Skeletal muscle satellite cell (primary cell): ENCODE results near the gene GAB3.

Experiments
- H3K27me3 ChIP-seq: 2 replicates; pipeline ENCODE4 v1.7.0; 2013; ENCODE audit warnings: low read length; ENCODE audit not compliant: control insufficient read depth, insufficient read depth
- H3K36me3 ChIP-seq: 2 replicates; pipeline ENCODE4 v1.7.0; 2013; ENCODE audit warnings: mild to moderate bottlenecking, control low read depth, low read length; ENCODE audit not compliant: insufficient read depth
- H3K4me1 ChIP-seq: 2 replicates; pipeline ENCODE4 v1.7.0; 2013; ENCODE audit warnings: low read length; ENCODE audit not compliant: control insufficient read depth, insufficient read depth
- H3K4me2 ChIP-seq: 2 replicates; pipeline ENCODE4 v1.7.0; 2013; ENCODE audit warnings: mild to moderate bottlenecking, low read length
- H3K4me3 ChIP-seq: 2 replicates; pipeline ENCODE4 v1.7.0; 2013; ENCODE audit warnings: low read length
- H3K9ac ChIP-seq: 2 replicates; pipeline ENCODE4 v1.7.0; 2013; ENCODE audit warnings: mild to moderate bottlenecking, low read depth, low read length, moderate library complexity
- H3K9me3 ChIP-seq: replicated peaks from 2 replicates; pipeline ENCODE4 v1.7.0; 2013; ENCODE audit warnings: mild to moderate bottlenecking, control low read depth, low read length

GAB3 gene

DNA sequence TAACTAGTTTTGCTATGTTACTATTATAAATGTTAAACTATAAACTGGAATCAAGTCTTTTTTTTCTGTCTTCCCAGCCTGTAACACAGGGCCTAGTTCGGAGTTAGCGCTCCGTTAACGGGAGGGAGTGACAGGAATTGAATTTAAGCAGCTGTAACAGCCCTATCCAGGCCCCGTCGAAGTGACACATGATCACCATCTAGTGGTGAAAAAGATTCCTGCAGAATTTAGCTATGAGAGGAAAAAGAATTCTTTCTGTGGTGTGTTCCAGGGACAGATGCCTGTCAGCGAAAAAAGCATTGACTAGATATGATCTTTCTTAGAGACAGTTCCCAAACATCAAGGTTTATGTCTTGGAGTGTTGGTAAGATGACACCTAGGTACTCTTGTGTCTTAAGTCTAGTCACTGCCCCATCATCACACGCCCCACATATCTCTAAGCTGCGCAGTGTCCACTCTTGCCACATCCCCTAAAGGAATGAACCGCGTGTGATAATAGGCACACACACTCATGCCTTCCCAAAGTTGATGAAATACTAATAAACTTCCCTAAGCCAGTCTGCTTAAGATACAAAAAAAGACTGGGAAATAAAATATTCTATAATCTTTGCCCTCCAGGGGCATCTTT lies 2.1 kb downstream of the GAB3 start:
- Histone ChIP-seq H3K9me3 (no peaks in the 10 kb centered on the region), H3K4me2 (peak overlapping the region; percentile 50), H3K9ac (no peak overlapping the region), H3K4me1 (no peaks in the 10 kb centered on the region), H3K27me3 (peaks cover 3% of the 10 kb centered on the region), H3K36me3 (no peaks in the 10 kb centered on the region), H3K4me3 (no peak overlapping the region)

- H3K4me1 ChIP-seq, result peaks cover 10% of the 10 kb centered on the region
- no peaks in the 10 kb centered on the region for H3K27me3 ChIP-seq
- H3K4me2 ChIP-seq, result no peak overlapping the region
- no peaks in the 10 kb centered on the region for H3K9me3 ChIP-seq
- no peaks in the 10 kb centered on the region for H3K36me3 ChIP-seq
- H3K4me3 ChIP-seq, result no peak overlapping the region
- H3K9ac ChIP-seq, result no peak overlapping the region
Observed at GRCh38 chrX:154742613-154743012, 8.3 kb downstream of the GAB3 start.

DNA sequence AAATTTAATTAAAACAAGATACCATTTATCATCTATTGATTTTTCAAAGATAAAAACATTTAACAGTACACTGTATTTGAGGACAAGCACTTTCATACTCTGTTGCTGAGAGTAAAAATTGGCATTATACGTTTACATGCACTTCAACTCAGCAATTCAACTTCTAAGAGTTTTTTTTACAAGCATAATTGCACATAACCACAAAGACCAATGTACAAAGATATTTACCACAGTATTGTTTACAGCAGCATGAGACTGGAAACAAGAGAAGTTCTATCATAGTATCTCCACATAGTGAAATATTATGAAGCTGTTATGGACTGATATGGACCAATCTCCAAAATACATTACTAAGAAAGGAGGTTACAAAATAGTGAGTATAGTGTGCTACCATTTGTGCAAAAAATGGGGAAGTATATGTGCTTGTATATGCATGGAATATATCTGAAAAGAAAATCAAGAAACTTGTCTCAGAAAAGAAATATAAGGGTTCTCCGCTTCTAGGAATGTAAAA lies 10.9 kb downstream of the GAB3 start:
- H3K9ac ChIP-seq, result no peak overlapping the region
- H3K4me3 ChIP-seq, result no peak overlapping the region
- H3K4me1 ChIP-seq, result peaks cover 34% of the 10 kb centered on the region
- no peak overlapping the region for H3K4me2 ChIP-seq
- H3K27me3 ChIP-seq, result no peaks in the 10 kb centered on the region
- no peaks in the 10 kb centered on the region for H3K36me3 ChIP-seq
- no peaks in the 10 kb centered on the region for H3K9me3 ChIP-seq

DNA sequence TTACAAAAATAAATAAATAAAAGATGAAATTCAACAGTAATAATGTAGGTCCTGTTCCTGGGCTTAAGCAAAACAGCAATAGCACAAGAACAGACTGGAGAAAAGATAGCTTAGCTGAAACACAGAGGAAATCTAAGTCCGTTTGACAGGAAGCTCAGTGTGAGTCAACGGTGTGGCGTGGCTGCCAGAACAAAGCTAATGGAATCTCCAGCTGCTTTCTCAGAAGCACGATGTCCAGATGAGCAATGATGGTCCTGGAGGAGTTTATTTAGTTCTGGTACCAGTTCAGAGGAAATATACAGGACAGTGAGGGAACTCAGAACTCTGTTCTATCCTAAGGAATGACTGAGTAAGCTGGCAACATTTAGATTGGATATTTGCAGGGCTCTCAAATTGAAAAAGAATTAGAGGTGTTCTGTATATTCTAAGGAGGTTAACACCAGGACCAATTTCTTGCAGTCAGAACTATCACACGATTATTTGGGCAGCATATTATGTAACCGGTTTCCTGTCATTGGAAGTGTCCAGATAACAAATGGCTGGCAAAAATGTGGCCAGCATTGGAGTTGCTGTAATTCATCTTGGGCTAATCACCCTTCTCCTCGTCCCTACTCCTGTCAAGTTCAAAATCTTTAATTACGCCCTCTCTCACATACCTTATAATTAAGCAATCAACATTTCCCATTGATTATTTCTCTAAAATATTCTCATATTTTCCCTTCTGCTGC lies 12.7 kb downstream of the GAB3 start:
- Histone ChIP-seq H3K36me3 (no peaks in the 10 kb centered on the region), H3K4me3 (no peak overlapping the region), H3K4me1 (peaks cover 52% of the 10 kb centered on the region), H3K9ac (peak overlapping the region; percentile 51), H3K4me2 (peak overlapping the region; percentile 54), H3K9me3 (no peaks in the 10 kb centered on the region), H3K27me3 (no peaks in the 10 kb centered on the region)

- no peaks in the 10 kb centered on the region for H3K36me3 ChIP-seq
- H3K4me1 ChIP-seq, result peaks cover 61% of the 10 kb centered on the region
- no peaks in the 10 kb centered on the region for H3K27me3 ChIP-seq
- no peak overlapping the region for H3K4me3 ChIP-seq
- no peaks in the 10 kb centered on the region for H3K9me3 ChIP-seq
- peak overlapping the region; percentile 51 for H3K9ac ChIP-seq
- H3K4me2 ChIP-seq, result no peak overlapping the region
Observed at GRCh38 chrX:154737136-154737535, 13.7 kb downstream of the GAB3 start.

- no peaks in the 10 kb centered on the region for H3K9me3 ChIP-seq
- H3K9ac ChIP-seq, result peak overlapping the region; percentile 44
- H3K36me3 ChIP-seq, result no peaks in the 10 kb centered on the region
- H3K4me1 ChIP-seq, result peaks cover 73% of the 10 kb centered on the region
- no peak overlapping the region for H3K4me3 ChIP-seq
- no peaks in the 10 kb centered on the region for H3K27me3 ChIP-seq
- peak overlapping the region; percentile 28 for H3K4me2 ChIP-seq
Observed at GRCh38 chrX:154735695-154736393, 15.0 kb downstream of the GAB3 start.

DNA sequence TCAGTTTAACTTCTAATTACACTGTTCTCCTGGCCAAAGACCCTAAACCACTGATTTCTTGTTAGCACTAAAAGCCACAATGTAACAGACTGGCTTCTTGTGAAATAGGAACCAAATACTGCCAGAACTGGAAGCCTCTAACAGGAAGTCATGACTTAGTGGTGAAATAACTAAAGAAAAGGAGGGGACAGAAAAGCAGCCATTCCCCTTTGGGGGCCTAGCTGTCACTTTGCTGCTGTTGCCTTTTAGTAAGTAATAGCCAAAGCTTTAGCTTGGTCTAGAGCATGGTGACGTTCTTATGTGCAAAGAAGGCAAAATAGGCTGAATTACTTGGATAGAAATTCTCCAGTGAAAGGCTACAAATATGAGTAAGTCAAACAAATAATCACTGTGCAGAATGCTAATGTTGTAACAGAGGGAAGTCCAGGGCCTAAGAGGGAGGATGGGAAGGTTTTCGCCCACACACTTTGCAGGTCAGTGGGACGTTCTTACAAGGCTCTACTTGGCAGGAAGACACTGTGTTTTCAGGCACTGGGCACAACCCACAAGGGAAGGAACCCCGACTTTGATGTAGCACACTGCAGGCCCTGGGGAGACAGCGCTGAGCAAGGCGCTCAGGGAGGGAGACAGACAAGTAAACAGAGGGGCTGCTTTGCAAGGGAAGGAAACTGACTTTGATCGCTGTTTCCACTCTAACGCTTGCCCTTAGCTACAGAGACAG lies 16.7 kb downstream of the GAB3 start:
- Histone ChIP-seq H3K9me3 (no peaks in the 10 kb centered on the region), H3K36me3 (no peaks in the 10 kb centered on the region), H3K4me3 (no peak overlapping the region), H3K4me2 (peak overlapping the region; percentile 57), H3K4me1 (peaks cover 88% of the 10 kb centered on the region), H3K27me3 (no peaks in the 10 kb centered on the region), H3K9ac (peak overlapping the region; percentile 52)

- Histone ChIP-seq H3K4me2 (peak overlapping the region; percentile 64), H3K9ac (peak overlapping the region; percentile 30), H3K27me3 (no peaks in the 10 kb centered on the region), H3K36me3 (no peaks in the 10 kb centered on the region), H3K4me3 (peak overlapping the region; percentile 28), H3K4me1 (peaks cover 91% of the 10 kb centered on the region), H3K9me3 (no peaks in the 10 kb centered on the region)
Observed at GRCh38 chrX:154733066-154733425, 17.8 kb downstream of the GAB3 start.

DNA sequence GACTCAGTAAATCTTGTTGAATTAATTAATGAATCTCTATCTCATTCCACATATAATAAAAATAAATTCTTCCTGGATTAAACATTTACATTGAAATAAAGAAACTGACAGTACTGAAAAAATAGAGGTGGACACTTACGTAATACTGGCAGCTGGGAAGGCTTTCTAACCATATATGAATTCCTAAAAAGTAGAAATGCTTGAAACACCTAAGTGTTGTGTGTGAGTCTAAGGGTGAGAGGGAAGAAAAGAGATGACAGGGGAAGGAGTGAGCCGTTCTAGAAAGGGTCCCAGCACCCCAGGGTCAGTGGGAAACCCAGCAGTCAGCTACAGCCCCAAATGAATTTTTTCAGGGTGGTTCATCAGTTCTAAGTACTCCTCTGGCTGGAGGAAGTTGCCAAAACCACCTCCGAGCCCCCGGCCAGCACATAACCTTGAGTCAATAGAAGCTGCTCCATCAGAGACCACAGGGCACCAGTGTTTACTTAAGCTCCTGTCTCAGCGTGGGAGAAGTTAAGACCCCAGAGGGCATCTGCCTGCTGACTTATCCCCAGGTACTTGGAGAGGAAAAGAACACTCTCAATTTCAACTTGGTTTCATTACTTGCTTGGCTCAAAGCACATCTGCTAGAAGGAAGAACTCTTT lies 18.3 kb downstream of the GAB3 start:
- peaks cover 94% of the 10 kb centered on the region for H3K4me1 ChIP-seq
- H3K9ac ChIP-seq, result peak overlapping the region; percentile 30
- H3K27me3 ChIP-seq, result no peaks in the 10 kb centered on the region
- no peaks in the 10 kb centered on the region for H3K9me3 ChIP-seq
- H3K4me2 ChIP-seq, result peak overlapping the region; percentile 64
- no peaks in the 10 kb centered on the region for H3K36me3 ChIP-seq
- peak overlapping the region; percentile 28 for H3K4me3 ChIP-seq

DNA sequence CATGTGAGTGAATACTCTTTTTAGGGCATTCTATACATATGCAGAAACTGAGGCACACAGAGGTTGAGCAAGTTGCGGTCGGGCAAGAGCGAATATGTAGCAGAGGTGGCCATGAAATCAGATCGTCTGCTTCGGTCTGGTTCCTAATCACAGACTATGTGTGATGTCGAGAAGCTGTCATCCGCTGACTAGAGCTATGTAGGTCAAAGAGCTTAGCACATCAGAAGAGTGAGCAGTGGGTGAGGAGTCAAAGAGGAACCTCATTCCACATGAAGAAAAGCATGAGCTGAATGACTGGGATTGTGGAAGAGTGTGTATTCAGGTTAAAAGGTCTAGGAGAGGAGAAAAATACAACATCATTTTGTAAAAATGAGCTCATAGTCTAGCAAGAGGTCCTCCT lies 19.0 kb downstream of the GAB3 start:
- Histone ChIP-seq H3K4me3 (no peak overlapping the region), H3K9ac (no peak overlapping the region), H3K9me3 (no peaks in the 10 kb centered on the region), H3K36me3 (no peaks in the 10 kb centered on the region), H3K27me3 (no peaks in the 10 kb centered on the region), H3K4me1 (peaks cover 94% of the 10 kb centered on the region), H3K4me2 (no peak overlapping the region)

DNA sequence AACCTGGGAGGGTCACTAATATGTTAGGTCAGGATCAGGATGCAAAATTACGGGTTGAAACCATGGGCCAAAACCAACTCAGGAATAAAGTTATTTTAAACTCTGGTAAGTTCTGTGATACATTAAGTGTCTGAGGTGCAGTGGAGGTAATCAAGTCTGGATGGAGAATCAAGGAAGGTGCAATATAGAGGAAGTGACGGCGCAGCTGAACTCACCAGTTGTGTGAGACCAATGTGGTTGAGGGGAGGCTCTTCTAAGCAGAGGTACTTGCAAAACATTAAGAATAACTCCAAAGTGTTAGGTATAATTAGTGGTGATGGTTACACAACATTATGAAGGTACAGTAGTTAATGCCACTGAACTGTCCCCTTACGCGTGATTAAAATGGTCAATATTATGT lies 19.7 kb downstream of the GAB3 start:
- Histone ChIP-seq H3K9me3 (no peaks in the 10 kb centered on the region), H3K4me2 (no peak overlapping the region), H3K9ac (no peak overlapping the region), H3K4me3 (no peak overlapping the region), H3K27me3 (no peaks in the 10 kb centered on the region), H3K4me1 (peaks cover 96% of the 10 kb centered on the region), H3K36me3 (no peaks in the 10 kb centered on the region)
